ENCODE results near the gene GATAD2A.

Gene GATAD2A

DNA sequence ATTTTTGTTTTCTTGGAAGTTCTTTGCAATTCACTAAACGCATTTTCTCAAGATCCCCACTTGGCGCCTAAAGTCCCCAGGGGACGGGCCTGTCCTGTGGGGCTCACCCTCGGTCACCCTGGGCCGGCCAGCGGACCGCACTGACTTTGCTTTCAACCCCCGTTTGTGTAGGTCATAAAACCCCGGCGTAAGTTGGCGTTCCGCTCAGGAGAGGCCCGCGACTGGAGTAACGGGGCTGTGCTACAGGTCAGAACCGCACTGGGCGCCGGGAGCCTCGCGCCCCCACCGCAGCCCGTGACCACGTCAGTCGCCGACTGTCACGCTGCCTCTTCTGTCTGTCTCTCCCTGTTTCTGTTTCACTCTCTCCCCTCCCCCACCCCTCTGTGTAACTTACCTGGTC lies 96.3 kb downstream of the GATAD2A start:
- H3K27ac ChIP-seq: no peak overlapping the region
- in situ Hi-C loops (cut with HindIII; ENCODE audit: low pct_ligation_motif_present, low sequenced_read_pairs): no loop called here
- TF ChIP-seq, protein P1, sequence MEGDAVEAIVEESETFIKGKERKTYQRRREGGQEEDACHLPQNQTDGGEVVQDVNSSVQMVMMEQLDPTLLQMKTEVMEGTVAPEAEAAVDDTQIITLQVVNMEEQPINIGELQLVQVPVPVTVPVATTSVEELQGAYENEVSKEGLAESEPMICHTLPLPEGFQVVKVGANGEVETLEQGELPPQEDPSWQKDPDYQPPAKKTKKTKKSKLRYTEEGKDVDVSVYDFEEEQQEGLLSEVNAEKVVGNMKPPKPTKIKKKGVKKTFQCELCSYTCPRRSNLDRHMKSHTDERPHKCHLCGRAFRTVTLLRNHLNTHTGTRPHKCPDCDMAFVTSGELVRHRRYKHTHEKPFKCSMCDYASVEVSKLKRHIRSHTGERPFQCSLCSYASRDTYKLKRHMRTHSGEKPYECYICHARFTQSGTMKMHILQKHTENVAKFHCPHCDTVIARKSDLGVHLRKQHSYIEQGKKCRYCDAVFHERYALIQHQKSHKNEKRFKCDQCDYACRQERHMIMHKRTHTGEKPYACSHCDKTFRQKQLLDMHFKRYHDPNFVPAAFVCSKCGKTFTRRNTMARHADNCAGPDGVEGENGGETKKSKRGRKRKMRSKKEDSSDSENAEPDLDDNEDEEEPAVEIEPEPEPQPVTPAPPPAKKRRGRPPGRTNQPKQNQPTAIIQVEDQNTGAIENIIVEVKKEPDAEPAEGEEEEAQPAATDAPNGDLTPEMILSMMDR (IDR thresholded peaks at IDR 0.05; ENCODE audit: low read depth, low read length, missing control alignments): no peak
- DNase-seq: no peak
- H3K36me3 ChIP-seq (replicated peaks): peaks cover 83% of the 10 kb centered on the region
- no peaks in the 10 kb centered on the region for H3K27me3 ChIP-seq (replicated peaks)
- no peak overlapping the region for H3K4me3 ChIP-seq (ENCODE audit: low read depth, low read length)

DNA sequence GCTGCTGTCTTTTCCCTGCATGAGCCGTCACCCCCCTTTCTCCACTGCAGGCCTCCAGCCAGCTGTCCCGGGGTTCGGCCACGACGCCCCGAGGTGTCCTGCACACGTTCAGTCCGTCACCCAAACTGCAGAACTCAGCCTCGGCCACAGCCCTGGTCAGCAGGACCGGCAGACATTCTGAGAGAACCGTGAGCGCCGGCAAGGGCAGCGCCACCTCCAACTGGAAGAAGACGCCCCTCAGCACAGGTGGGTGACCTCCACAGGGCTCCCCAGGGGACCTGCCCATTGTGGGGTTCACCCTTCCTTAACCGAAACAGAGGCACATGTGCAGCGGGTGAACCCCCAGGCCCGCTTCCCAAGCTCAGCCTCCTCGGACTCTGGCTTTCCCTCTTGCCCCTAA lies 96.8 kb downstream of the GATAD2A start:
- TF ChIP-seq, protein P1 (IDR thresholded peaks at IDR 0.05; ENCODE audit: low read depth, low read length, missing control alignments): no peak
- H3K4me3 ChIP-seq (ENCODE audit: low read depth, low read length): no peak overlapping the region
- no peak for DNase-seq
- in situ Hi-C loops (cut with HindIII; ENCODE audit: low pct_ligation_motif_present, low sequenced_read_pairs): no loop called here
- H3K36me3 ChIP-seq (replicated peaks): peaks cover 83% of the 10 kb centered on the region
- H3K27ac ChIP-seq: no peak overlapping the region
- no peaks in the 10 kb centered on the region for H3K27me3 ChIP-seq (replicated peaks)

DNA sequence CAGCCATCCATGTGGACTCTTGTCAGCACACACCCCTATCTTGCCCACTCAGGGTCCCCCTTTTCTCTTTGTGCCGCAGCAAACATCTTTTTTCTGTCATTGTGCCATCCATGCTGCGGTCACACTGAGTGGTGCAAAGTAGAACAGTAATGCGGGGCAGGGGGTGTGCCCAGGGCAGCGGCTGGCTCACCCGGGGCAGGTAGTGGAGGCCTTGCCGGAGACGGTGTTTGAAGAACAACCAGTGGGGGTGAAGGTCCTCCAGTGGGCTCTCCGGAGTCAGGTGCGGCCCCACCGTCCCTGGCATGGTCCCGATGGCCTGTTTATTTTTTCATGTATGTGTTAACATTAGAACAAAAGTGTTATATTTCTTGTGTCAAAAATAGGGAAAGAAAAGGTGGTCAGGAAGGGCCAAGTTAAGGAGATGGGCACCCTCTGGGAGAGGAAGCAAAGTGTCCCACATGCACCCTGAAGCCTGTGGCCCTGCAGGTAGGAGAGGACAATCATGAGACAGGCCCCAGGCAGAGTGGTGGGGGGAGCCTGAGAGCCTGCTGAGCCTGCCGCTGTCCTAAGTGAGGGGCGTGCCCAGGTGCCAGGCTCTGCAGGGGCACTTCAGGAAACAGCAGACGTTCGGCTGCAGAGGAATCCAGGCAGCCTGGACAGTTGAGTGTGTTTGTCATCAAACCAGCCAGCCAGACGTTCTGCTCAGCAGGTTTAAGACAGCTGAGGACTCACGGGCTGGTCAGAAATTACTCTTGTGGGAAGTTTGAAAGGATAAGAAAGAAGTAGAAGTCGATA lies 97.5 kb downstream of the GATAD2A start:
- H3K36me3 ChIP-seq (replicated peaks): peaks cover 85% of the 10 kb centered on the region
- in situ Hi-C loops (cut with HindIII; ENCODE audit: low pct_ligation_motif_present, low sequenced_read_pairs): no loop called here
- H3K27me3 ChIP-seq (replicated peaks): no peaks in the 10 kb centered on the region
- H3K4me3 ChIP-seq (ENCODE audit: low read depth, low read length): no peak overlapping the region
- no peak for DNase-seq
- no peak overlapping the region for H3K27ac ChIP-seq
- TF ChIP-seq, protein P1 (IDR thresholded peaks at IDR 0.05; ENCODE audit: low read depth, low read length, missing control alignments): no peak

DNA sequence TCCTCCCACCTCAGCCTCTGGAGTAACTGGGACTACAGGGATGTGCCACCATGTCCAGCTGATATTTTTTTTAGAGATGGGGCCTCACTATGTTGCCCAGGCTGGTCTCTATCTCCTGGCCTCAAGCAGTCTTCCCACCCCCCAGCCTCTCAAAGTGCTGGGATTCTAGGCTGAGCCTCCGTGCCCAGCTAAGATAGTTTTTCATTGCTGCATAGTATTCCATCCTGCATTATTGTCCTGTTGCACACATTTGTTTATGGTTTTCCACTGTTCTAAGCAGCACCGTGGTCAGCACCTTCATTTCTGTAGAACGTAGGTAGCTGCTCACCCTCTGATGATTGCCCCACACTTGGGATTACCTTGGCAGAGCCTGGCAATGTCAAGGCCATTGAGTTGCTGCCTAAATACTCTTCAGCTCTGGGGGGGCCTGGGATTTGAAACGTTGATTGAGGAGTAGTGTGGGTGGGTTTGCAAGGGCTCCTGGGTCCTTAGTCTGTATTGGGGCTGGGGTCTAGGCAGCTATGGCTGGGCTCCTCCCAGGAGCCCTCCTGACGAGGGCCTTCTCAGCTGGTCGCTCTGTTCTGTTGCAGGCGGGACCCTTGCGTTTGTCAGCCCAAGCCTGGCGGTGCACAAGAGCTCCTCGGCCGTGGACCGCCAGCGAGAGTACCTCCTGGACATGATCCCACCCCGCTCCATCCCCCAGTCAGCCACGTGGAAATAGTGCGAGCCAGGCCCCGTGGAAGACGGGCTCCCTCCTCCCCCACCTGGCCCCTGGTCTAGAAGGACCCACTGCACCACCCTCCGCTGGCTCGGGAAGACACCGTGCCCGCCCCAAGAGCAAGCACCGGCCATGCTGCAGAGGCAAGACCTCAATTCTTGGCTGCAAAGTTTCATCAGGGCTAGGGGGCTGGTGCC lies 99.5 kb downstream of the GATAD2A start:
- no peak for DNase-seq
- in situ Hi-C loops (cut with HindIII; ENCODE audit: low pct_ligation_motif_present, low sequenced_read_pairs): no loop called here
- no peak overlapping the region for H3K27ac ChIP-seq
- TF ChIP-seq, protein P1 (IDR thresholded peaks at IDR 0.05; ENCODE audit: low read depth, low read length, missing control alignments): no peak
- peaks cover 67% of the 10 kb centered on the region for H3K36me3 ChIP-seq (replicated peaks)
- no peak overlapping the region for H3K4me3 ChIP-seq (ENCODE audit: low read depth, low read length)
- H3K27me3 ChIP-seq (replicated peaks): no peaks in the 10 kb centered on the region

DNA sequence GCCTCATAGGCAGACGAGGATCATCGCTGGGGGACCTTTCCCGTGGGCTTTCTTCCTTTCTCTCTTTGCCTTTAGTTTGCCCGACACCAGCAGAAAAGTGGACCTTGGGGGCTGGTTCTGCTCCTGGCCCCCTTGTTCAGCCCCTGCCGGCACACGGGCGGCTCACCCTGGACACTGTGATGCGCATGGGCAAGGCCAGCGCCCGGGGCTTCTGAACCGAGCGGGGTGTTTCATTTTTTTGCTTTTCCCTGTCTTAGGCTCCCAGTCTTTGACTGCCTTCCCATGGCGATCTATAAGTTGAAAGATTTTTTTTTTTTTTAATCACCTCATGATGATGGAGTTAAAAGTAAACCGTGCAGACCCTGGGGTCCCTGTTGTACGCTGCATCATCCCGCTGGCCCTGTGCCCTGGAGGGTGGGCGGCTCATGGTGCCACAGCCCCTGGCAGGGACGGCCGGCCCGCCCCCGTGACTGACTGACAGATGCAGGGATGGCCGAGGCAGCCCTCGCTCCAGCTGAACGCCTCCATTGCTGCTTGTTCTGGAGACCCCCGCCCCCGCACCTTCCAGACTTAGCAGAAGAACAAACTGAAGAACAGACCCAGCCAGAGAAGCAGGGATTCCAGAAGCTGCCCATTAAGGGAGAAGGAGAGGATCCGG lies 100.3 kb downstream of the GATAD2A start:
- DNase-seq: no peak
- no peak overlapping the region for H3K4me3 ChIP-seq (ENCODE audit: low read depth, low read length)
- H3K27me3 ChIP-seq (replicated peaks): no peaks in the 10 kb centered on the region
- in situ Hi-C loops (cut with HindIII; ENCODE audit: low pct_ligation_motif_present, low sequenced_read_pairs): no loop called here
- H3K27ac ChIP-seq: no peak overlapping the region
- H3K36me3 ChIP-seq (replicated peaks): peaks cover 61% of the 10 kb centered on the region
- TF ChIP-seq, protein P1 (IDR thresholded peaks at IDR 0.05; ENCODE audit: low read depth, low read length, missing control alignments): no peak

Measured in brain microvascular endothelial cell (primary cell).